Measurements from ENCODE around the gene ITGAE.
"Not testable (repeated sequence)": the region's sequence is repeated elsewhere in the genome, so short reads cannot be mapped to it uniquely, and the experiment has no call there.

ITGAE gene

DNA sequence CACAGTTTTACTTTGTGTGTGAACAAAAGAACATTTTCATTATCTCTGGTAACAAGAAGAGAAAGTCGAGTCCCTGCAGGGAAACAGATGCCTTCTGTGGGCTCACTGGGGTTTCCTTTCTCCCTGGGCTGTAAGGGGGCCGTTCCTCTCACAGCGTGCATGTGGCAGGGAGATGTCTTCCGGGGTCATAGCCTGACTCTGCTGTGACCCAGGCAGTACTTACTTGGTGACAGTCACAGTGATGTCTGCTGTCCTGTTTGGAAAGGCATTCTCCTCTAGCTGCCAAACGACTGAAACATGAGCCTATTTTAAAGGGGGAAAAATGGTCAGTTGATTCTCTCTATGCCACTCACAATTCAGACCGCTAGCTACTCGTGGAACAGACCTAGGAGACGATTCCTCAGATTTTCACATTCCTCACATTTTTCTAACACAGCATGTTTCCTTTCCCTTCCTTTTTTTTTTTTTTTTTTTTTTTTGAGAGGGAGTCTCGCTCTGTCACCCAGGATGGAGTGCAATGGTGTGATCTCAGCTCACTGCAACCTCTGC is 70.0 kb downstream of the ITGAE start:
- peak; percentile 79 for DNase-seq (ENCODE audit: low read depth, low spot score)

DNA sequence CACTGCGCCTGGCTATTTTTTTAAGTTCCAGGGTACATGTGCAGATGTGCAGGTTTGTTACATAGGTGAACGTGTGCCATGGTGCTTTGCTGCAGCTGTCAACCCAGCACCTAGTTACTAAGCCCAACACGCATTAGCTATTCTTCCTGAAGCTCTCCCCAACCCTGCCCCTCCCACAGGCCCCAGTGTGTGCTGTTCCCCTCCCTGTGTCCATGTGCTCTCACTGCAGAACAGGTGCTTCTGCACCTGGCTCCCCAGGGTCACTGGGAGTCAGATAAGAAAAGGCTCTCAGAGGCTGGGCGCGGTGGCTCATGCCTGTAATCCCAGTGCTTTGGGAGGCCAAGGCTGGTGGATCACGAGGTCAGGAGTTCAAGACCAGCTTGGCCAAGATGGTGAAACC is 71.1 kb downstream of the ITGAE start:
- no peak for DNase-seq (ENCODE audit: low read depth, low spot score)

DNA sequence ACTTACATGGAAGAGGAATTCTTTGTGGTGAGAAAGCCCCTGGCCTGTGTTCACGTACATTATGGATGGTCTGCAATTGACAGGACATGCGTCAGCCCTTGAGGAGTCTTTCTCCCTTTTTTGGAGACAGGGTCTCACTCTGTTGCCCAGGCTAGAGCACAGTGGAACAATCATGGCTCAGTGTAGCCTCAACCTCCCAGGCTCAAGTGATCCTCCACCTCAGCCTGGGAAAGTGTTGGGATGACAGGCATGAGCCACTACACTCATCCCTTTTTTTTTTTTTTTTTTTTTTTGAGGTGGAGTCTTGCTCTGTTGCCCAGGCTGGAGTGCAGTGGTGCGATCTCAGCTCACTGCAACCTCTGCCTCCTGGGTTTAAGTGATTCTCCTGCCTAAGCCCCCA is 72.9 kb downstream of the ITGAE start:
- DNase-seq (ENCODE audit: low read depth, low spot score) = not testable (repeated sequence)

DNA sequence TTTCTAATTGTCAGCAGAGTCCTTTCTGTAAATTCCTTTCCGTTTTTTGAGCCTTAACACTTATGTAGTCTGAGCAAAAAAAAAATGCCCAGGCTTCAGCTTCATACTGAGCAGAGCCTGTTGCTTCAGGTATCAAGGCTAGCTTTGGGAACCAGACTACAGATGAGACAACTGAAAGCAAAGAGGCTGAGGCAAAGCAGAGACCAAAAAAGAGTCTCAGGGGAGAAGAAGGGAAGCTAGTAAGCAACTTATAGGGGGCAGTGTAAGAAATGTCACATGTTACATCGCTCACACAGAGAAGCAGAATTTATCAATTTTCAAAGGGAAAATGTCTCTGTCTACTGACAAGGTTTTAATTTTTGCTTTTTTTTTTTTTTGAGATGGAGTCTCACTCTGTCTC is 73.9 kb downstream of the ITGAE start:
- no peak for DNase-seq (ENCODE audit: low read depth, low spot score)

DNA sequence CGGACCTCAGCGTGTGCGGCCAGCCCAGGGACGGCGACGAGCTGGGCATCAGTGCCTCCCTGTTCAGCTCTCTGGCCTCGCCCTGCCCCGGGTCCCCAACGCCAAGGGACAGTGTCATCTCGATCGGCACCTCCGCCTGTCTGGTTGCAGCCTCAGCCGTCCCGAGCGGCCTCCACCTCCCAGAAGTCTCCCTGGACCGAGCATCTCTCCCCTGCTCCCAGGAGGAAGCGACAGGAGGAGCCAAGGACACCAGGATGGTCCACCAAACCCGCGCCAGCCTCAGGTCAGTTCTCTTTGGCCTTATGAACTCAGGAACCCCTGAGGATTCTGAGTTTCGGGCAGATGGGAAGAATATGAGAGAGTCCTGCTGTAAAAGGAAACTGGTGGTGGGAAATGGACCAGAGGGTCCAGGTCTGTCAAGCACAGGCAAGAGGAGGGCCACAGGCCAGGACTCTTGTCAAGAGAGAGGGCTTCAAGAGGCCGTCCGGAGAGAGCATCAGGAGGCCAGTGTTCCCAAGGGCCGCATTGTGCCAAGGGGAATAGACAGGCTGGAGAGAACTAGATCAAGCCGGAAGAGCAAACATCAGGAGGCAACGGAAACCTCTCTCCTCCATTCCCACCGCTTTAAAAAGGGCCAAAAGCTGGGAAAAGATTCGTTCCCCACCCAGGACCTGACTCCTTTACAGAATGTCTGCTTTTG is 76.5 kb downstream of the ITGAE start:
- DNase-seq (ENCODE audit: low read depth, low spot score) = no peak

DNA sequence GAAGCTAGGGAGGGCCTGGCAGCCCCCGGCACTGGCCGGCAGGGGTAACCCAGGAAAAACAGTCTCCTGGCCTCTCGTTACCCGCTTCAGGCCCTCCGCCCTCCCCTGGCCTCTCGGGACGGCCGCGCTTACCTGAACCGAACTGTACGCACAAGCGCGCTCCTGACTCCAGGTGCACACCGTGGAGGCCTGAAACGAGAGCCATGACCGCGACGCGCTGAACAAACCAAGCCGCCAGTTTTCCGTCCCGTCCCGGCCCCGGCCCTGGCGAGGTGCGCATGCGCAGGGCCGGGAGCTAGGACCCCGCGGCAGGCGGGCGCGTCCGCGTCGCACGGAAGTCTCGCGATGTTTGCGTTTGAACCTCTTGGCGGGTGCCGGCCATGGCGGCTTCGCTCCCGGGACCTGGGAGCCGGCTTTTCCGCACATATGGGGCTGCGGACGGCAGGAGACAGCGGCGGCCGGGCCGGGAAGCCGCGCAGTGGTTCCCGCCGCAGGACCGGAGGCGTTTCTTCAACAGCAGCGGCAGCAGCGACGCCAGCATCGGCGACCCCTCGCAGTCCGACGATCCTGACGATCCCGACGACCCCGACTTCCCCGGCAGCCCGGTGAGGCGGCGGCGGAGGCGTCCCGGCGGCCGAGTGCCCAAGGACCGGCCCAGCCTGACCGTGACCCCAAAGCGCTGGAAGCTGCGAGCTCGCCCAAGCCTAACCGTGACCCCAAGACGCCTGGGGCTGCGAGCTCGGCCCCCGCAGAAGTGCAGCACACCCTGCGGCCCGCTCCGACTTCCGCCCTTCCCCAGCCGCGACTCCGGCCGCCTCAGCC is 77.2 kb downstream of the ITGAE start, which contains the start of gene HASPIN:
Gene HASPIN (plus strand): TSS at position 348 of the 822 bp plus-strand sequence. CDS start 33 bp downstream, at position 381.
- peak; percentile 97 for DNase-seq (ENCODE audit: low read depth, low spot score)

DNA sequence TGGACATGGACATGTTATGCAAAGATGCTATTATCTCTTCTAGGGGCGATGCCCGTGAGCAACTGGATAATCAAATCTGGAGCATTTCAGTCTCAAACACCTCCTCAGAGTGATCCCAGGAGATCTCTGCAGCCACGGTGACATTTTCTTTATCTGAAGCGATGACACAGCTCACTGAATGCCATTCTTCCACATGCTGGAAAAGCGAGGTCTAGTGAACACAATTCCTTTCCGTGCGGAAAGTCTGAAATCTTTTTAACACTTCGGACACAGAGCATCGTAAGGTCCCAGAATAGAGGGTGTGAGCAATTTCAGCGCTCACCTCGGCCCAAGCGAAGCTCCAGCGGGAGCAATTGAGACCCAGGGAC is 77.8 kb downstream of the ITGAE start:
- no peak for DNase-seq (ENCODE audit: low read depth, low spot score)

DNA sequence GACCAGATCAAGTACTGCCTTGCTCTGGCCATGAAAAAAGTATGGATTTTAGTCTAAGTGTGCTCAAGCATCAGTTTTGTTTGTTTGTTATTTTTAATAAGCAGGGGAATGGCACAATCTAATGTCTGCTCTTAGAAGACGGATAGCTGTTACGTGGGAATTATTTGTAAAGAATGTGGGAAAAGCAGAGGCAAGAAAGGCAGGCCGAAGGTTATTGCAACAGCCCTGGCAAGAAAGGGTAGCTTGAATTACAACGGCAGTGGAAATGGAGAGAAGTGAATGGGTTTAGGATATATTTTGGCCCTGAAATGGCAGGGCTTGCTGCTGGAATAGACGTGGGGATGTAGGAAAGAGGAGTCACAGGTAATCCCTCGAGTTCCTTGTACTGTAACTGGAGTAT is 78.3 kb downstream of the ITGAE start:
- no peak for DNase-seq (ENCODE audit: low read depth, low spot score)

DNA sequence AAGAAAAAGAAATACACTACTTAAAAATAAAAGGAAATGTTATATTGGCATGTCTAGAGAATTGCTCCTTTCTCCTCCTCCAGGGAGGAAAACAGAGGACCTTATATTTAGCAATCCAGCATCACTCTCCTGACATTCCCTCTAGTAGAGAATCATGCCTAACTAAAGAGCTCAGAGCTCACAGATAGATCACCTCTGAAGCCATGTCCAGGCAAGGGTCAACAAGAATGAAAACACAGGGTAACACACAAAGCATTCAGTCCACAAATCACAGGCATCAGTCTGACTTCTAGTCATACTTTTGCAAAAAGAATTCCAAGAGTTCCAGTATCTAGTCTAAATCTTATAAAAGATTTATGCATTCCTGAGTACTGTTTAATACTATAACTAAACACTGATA is 81.7 kb downstream of the ITGAE start:
- no peak for DNase-seq (ENCODE audit: low read depth, low spot score)

DNA sequence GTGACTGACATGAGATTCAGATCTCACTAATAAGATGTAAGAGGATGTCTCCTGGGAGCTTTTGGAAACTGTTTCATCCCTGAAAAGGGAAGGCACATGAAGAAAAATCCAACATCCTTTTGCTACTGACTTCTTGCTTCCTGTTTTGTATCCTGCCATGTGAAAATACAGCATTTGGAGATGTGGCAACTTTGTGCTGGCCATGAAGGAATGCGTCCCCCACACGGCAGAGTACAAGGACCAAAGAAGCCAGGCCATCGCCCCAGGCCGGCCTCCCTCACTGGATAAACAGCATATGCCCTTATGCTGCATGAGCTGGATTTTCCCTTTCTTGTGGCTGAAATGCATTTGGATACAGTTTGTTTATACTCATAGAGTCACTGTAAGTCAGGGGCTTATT is 82.8 kb downstream of the ITGAE start:
- DNase-seq (ENCODE audit: low read depth, low spot score) = no peak

DNA sequence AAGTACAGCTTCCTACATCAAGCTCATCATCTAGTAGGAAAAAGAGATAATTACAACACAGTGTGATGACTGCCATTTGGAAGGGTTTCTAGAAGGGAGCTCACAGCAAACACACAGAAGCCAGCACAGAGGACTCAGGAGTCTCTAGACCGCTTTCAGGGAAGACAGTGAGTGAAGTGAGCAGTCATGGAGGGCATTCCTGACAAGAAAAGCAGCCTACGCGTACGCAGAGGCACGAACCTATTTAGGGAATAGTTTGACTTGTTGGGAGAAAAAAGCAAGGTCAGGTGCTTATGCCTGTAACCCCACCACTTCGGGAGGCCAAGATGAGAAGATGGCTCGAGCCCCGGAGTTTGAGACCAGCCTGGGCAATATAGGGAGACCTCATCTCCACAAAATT is 85.7 kb downstream of the ITGAE start:
- no peak for DNase-seq (ENCODE audit: low read depth, low spot score)

DNA sequence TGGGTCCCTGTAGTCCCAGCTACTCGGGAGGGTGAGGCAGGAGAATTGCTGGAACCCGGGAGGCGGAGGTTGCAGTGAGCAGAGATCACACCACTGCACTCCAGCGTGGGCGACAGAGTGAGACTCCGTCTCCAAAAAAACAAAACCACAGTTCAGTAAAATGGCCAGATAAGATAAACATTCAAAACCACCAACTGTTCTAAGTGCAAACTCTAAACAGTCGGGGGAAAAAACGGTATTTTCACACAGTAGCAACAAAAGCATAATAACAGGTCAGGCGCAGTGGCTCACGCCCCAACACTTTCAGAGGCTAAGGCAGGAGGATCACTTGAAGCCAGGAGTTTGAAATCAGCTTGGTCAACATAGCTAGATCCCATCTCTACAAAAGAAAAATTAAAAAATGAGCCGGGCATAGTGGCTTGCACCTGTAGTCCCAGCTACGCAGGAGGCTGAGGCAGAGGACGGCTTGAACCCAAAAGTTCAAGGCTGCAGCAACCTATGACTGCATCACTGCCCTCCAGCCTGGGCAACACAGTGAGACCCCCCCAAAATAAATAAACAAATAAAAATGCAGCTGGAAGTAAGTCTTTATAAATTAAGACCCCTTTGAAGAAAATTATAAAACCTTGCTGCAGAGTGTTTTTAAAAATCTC is 88.1 kb downstream of the ITGAE start:
- DNase-seq (ENCODE audit: low read depth, low spot score) = no peak

DNA sequence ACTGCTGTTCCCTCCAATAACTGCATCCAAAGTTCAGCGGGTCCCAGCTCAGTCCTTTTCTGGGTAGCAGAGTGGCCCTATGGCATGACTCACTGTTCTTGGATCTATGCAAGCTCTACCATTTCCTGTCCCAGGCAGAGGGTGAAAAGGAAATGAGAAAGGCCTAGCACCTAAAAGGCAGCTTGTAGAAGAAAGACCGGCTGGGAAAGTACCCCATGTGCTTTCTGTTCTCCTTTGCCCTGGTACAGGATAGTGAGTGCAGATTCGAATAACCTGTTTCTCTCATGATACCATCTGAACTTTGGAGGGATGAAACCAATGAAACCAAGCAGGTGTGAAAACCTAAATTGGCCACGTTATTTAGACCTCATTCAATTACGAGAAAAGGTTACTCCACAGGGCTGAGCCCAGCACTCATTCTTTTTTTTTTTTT is 90.0 kb downstream of the ITGAE start:
- DNase-seq (ENCODE audit: low read depth, low spot score) = peak; percentile 22

DNA sequence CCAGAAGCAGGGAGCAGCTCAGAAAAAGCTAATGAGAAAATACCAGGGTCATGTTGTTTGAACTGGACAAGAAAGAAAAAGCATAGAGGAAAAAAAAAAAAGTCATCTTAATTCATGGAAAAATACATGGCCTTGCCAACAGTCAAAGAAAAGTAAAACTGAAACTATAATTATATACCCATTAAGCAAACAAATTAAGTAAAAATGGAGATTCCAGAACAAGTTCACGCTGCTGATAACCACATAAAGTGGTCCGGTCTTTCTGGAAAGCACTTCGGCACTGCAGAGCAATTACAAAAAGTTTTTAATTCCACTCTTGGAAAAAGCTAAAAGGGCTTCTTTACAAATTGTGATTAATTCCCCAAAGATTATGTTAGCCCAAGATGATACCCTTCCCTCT is 92.6 kb downstream of the ITGAE start:
- no peak for DNase-seq (ENCODE audit: low read depth, low spot score)

DNA sequence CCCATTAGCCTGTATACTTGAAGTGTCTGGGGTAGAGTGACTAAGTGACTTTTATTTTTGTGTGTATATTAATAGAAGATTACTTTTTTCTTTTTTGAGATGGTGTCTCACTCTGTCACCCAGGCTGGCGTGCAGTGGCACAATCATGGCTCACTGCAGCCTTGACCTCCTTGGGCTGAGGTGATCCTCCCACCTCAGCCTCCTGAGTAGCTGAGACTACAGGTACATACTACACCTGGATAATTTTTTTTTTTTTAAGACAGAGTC is 95.3 kb downstream of the ITGAE start:
- not testable (repeated sequence) for DNase-seq (ENCODE audit: low read depth, low spot score)

DNA sequence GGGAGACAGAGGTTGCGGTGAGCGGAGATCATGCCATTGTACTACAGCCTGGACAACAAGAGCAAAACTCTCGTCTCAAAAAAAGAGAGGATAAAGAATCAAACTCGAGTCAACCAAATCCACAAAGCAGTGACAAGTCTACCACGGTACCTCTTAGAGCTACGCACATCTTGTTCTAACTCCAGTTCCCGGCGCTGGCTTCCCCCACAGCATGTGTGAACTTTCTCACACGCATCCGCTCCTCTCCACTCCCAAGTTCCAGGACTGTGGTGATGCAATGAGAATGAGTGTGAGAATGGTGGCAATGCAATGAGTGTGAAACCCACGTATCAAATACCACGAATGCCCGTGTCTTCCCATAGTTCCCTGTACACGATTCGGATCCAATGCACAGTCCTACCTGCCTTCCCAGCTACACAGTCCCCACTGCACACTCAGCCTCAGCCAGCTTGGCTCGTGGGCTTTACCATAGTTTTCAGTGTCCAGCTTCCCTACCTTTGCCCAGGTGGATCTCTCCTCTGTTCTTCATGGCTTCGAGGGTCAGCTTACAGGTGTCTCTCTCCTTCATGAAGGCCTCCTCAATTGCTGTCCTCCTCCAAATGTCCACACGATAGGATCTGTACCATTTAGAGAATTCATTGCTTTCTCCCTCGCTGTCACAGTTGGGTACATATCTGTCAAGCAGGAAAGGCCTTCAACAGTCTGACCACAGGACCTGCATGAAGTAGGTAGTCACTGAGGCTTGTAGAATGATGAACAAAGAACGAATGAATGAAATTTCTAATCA is 95.9 kb downstream of the ITGAE start:
- DNase-seq (ENCODE audit: low read depth, low spot score) = no peak

DNA sequence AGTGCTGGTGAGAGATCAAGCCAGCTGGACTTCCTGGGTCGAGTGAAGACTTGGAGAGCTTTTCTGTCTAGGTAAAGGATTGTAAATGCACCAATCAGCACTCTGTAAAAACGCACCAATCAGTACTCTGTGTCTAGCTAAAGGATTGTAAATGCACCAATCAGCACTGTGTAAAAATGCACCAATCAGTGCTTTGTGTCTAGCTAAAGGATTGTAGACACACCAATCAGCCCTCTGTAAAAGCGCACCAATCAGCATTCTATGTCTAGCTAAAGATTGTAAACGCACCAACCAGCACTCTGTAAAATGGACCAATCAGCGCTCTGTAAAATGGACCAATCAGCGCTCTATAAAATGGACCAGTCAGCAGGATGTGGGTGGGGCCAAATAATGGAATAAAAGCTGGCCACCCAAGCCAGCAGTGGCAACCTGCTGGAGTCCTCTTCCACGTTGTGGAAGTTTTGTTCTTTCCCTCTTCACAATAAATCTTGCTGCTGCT is 98.9 kb downstream of the ITGAE start:
- DNase-seq (ENCODE audit: low read depth, low spot score) = not testable (repeated sequence)

DNA sequence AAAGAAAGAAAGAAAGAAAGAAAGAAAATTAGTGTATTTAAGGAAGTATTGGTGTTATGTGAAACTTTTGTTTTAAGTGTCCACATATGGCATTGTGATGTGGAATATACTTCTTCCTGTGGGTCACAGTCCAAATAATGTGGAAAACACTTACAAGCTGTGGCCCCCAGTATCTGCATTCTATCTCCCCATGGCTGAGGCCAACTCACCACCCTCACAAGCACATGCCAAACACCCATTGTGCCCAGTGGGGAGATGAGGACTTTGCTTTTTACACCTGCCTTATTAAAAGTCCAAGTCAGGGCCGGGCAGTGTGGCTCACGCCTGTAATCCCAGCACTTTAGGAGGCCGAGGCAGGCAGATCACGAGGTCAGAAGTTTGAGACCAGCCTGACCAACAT is 101.0 kb downstream of the ITGAE start:
- no peak for DNase-seq (ENCODE audit: low read depth, low spot score)

DNA sequence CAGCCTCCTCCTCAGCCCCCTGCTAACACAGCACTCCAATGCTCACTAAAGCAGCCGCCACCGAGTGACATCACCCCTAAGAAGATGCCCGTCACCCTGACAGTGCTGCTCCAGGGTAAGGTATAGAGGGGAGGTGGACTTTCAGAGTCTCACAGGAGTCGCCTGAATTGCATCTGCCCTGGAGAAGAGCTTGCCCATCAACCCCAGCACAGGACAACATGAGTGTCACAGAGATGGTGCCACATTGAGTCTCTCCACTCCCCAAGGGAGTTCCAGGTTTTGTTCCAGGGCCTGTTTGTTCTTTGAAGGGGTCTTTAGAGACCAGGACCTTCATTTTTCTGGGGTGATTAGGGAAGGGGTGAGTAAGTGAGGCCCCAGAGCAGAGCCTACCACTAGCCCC is 102.8 kb downstream of the ITGAE start:
- no peak for DNase-seq (ENCODE audit: low read depth, low spot score)

DNA sequence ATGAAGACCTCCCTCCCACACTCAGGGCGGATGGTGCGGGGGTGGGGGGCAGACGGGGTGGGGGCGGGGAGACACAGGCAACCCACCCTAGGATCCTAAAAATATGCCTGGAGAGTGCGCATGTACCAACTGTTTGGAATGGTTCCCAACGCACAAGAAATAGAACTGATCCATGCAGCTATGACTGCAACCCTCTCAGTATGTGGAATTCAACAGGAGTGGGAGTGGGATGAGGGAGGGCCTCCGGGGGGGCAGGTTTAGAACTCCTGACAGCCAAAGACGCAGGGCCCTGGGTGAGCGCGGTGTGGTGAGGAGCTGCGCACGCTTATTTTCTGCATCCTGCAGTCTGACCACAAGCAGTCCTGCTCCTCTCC is 103.9 kb downstream of the ITGAE start:
- DNase-seq (ENCODE audit: low read depth, low spot score) = no peak

DNA sequence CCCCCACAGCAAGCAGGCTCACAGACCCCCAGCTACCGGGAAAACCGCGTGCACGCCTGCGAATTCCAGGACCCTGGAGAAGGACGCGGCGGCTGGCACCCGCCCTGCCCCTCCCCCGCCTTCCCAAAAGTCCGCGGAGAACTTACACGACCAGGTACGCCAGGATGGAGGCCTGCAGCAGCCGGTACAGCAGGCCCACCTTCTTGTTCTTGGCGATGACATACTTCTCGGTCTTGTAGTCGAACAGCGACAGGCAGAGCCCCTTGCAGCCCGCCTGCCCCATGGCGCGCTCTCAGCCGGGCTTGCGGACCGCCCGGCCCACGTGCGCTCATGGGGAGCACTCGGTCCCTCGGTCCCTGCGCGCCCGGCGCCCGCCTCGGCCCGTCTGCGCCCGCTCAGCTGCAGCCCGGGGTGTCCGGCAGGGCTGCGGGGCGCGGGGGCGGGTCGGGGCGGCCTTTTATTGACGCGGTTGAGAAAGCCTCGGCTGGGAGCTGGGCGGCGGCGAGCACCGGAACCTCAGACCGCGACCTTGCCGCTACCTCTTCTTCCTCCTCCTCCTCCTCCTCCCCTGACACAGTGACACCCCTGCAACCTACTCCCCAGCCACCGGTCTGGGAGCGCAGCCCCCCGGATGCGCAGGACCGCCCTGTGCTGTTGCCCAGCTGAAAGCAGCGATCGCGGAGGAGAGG is 105.1 kb downstream of the ITGAE start, which contains the start of gene P2RX5:
Gene P2RX5 (minus strand): TSS at position 433 of the 689 bp plus-strand sequence. CDS start 150 bp downstream, at position 283.
- peak; percentile 42 for DNase-seq (ENCODE audit: low read depth, low spot score)
